Transverse colon (tissue), 3 donors: ENCODE data around the gene PSEN2.
"Not testable (repeated sequence)": the region's sequence is repeated elsewhere in the genome, so short reads cannot be mapped to it uniquely, and the experiment has no call there.

ENCODE experiments used
- CTCF ChIP-seq, 5 experiments: fragments of 200-600 bp in 3 of 5; fragments of 450-650 bp in 2 of 5; sonication (generic) in 3 of 5; IDR thresholded peaks; 1 replicate in 2 of 5; 2 replicates in 3 of 5; pipeline ENCODE4 v1.5.1; 2016 to 2017; ENCODE audit warnings: antibody characterized with exemption in 5 of 5, inconsistent platforms in 3 of 5, mild to moderate bottlenecking in 2 of 5, moderate library complexity in 1 of 5
- EP300 ChIP-seq: sonication (generic); formaldehyde crosslinking; IDR thresholded peaks from one replicate; pipeline ENCODE4 v1.6.1; 2017; ENCODE audit warnings: antibody characterized with exemption, low read depth

GRCh38 chr1:226854548-226854947 lies 15.9 kb upstream of the PSEN2 start:
- TF ChIP-seq CTCF (IDR thresholded peaks at IDR 0.05); EP300: not testable (repeated sequence)
